ENCODE data around the gene CIBAR2. TPM values are rescaled to one million over a fixed set of nuclear protein-coding genes. Genes with fewer than 3 reads are reported as not detected.

CIBAR2 gene
- total RNA-seq, 2 experiments from 2014 or later, result 0.50 TPM; not detected in 1

DNA sequence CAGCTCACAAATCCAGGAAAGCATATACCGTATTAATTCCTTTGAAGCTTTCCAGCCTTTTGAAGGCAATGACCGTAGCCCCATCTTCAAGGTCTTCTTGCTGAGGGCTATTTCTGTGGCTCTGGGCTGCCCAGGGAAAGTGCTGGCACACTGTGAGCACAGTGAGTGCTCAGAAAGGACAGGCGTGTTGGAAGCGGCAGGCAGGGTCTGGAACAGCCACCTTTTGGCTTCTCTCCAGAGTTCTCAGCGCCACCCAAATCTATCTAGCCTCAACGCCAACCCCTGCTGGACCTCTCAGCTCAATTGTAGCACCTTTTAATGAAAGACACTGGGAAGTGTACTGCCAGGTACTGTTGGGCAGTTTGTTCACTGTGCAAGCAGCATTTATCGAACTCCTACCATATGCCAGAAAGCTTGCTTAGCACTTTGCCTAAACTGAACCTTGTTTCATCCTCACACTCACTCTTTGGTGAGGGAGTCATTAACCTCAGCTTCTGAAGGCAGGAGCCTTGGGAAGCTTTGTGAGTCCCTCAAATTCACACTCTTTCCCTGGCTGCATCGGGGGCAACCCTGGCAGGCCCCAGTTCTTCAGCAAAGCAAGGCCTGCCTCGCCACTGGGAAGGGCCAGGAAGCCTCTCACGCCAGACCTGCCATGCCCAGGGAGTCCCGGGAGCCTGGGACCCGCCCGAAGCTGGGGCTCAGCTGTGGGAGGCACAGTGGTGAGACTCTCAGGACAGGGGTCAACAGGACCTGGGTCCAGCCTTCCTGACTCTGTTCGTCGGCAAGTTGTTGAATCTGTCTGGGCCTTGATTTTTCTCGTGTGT, 13.5 kb upstream of the CIBAR2 start:
- ChIA-PET CTCF (ENCODE audit: unreplicated experiment) (interaction anchor here (1.0 kb wide), 2 partner anchors 14 to 249 kb away, joined by 4 read pairs; no protein-coding TSS in a partner anchor), POLR2A (interaction anchor here (0.5 kb wide), 1 partner anchor 182 kb away, joined by 3 read pairs; no protein-coding TSS in a partner anchor)
- TF ChIP-seq EZH2phosphoT487 (IDR thresholded peaks at IDR 0.05; ENCODE audit: borderline replicate concordance, low read depth, low read length), result no peak
- TF ChIP-seq, protein P1, sequence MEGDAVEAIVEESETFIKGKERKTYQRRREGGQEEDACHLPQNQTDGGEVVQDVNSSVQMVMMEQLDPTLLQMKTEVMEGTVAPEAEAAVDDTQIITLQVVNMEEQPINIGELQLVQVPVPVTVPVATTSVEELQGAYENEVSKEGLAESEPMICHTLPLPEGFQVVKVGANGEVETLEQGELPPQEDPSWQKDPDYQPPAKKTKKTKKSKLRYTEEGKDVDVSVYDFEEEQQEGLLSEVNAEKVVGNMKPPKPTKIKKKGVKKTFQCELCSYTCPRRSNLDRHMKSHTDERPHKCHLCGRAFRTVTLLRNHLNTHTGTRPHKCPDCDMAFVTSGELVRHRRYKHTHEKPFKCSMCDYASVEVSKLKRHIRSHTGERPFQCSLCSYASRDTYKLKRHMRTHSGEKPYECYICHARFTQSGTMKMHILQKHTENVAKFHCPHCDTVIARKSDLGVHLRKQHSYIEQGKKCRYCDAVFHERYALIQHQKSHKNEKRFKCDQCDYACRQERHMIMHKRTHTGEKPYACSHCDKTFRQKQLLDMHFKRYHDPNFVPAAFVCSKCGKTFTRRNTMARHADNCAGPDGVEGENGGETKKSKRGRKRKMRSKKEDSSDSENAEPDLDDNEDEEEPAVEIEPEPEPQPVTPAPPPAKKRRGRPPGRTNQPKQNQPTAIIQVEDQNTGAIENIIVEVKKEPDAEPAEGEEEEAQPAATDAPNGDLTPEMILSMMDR (conservative IDR thresholded peaks at IDR 0.05; ENCODE audit: low read length), result no peak
- Histone ChIP-seq H4K20me1 (ENCODE audit: insufficient read depth, low read length) (no peaks in the 10 kb centered on the region), H3K27ac (ENCODE audit: low read depth, low read length, poor library complexity, severe bottlenecking) (no peak overlapping the region), H3K9me2 (ENCODE audit: insufficient read depth, low read length) (no peaks in the 10 kb centered on the region), H3K4me3 (ENCODE audit: low read depth, low read length, poor library complexity, severe bottlenecking) (no peak overlapping the region), H3K4me2 (ENCODE audit: low read length) (no peak overlapping the region), H3K4me1 (ENCODE audit: insufficient read depth, low read length, poor library complexity, severe bottlenecking) (no peaks in the 10 kb centered on the region), H2AFZ (ENCODE audit: low read length) (no peak overlapping the region), H3K9me3 (ENCODE audit: low read length) (no peaks in the 10 kb centered on the region), H3K79me2 (ENCODE audit: insufficient read depth, low read depth, low read length) (no peaks in the 10 kb centered on the region), H3K36me3 (ENCODE audit: insufficient read depth, low read length) (no peaks in the 10 kb centered on the region)
- BruUV-seq (replicated peaks), result no TSS peak
- intact Hi-C loops (cut with micrococcal nuclease; ENCODE audit: unreplicated experiment), result no loop called here
- DNase-seq (ENCODE audit: low spot score), result no peak

DNA sequence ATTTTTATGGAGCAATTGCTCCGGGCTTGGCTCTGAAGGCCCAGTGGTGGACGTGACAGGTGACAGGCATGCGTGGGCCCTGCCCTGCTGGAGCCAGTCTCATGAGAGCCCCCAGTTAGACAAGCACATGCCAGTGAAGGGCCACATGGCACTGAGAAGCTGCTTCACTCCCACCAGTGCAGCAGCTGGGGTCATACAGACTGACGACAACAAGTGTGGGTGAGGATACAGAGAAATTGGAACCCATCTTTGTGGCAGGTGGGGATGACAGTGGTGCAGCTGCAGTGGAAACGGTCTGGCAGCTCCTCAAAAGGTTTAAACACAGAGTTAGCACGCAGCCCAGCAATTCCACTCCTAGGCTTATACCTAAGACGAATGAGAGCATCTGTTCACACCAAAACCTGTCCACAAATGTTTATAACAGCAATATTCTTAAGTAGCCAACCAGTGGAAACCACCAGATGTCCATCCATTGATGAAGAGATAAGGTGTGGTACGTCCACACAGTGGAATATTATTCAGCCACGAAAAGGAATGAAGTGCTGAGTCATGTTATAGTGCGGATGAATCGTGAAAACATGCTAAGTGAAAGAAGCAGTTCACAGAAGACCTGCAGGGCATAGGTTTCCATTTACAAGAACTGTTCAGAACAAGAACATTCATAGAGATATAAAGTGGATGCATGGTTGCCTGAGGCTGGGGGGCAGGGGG, 12.5 kb upstream of the CIBAR2 start:
- intact Hi-C loops (cut with micrococcal nuclease; ENCODE audit: unreplicated experiment), result no loop called here
- DNase-seq (ENCODE audit: low spot score), result no peak
- Histone ChIP-seq H3K27ac (ENCODE audit: low read depth, low read length, poor library complexity, severe bottlenecking) (no peak overlapping the region), H2AFZ (ENCODE audit: low read length) (no peak overlapping the region), H3K4me3 (ENCODE audit: low read depth, low read length, poor library complexity, severe bottlenecking) (no peak overlapping the region), H3K4me2 (ENCODE audit: low read length) (no peak overlapping the region), H3K4me1 (ENCODE audit: insufficient read depth, low read length, poor library complexity, severe bottlenecking) (no peaks in the 10 kb centered on the region), H4K20me1 (ENCODE audit: insufficient read depth, low read length) (no peaks in the 10 kb centered on the region), H3K9me2 (ENCODE audit: insufficient read depth, low read length) (no peaks in the 10 kb centered on the region), H3K79me2 (ENCODE audit: insufficient read depth, low read depth, low read length) (no peaks in the 10 kb centered on the region), H3K9me3 (ENCODE audit: low read length) (no peaks in the 10 kb centered on the region), H3K36me3 (ENCODE audit: insufficient read depth, low read length) (no peaks in the 10 kb centered on the region)
- ChIA-PET POLR2A (no interaction called here), CTCF (ENCODE audit: unreplicated experiment) (no interaction called here)
- no peak for TF ChIP-seq EZH2phosphoT487 (IDR thresholded peaks at IDR 0.05; ENCODE audit: borderline replicate concordance, low read depth, low read length)
- TF ChIP-seq, protein P1 (conservative IDR thresholded peaks at IDR 0.05; ENCODE audit: low read length), result no peak
- no TSS peak for BruUV-seq (replicated peaks)

Data from OCI-LY7 (cell line).